DMS153 (cell line): ENCODE data around the gene HSD17B14.
A peak's percentile ranks its signal among the peaks of the same experiment; 100 is the strongest.

ENCODE experiments used
- DNase-seq: peaks from one replicate; lab custom pipeline; 2025; lab: John Stamatoyannopoulos, UW

Gene HSD17B14

DNA sequence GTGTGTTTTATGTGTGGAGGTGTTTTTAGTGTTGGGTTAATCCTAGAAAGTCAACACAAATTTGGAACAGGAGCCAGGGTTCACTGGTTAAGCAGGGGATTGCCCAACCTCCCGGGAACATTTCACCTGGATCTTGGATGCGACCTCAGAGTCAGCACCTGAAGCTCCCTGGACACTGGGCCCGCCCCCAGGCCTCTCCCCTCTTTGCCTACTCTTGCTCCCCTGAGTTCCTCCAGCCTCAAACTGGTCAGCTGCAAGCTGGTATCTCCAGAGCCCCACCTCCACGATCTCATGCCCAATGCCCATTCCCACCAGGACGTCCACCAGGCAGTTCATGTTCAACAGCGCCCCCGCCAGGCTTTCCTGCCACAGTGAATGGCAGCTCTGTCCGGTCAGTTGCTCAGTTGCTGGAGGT, 9.7 kb downstream of the HSD17B14 start:
- no peak for DNase-seq

DNA sequence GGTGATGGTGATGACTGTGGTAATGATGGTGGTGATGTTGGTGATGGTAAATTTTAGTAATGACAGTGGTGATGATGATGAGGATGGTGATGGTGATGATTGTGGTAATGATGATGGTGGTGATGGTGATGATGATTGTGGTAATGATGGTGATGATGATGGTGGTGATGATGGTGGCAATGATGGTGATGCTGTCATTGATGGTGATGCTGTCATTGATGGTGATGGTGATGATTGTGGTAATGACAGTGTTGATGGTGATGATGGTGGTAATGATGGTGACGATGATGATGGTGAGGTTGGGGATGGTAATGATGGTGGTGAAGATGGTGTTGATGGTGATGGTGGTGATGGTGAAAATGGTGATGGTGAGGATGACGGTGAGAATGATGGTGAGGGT, 13.8 kb downstream of the HSD17B14 start:
- DNase-seq: no peak

DNA sequence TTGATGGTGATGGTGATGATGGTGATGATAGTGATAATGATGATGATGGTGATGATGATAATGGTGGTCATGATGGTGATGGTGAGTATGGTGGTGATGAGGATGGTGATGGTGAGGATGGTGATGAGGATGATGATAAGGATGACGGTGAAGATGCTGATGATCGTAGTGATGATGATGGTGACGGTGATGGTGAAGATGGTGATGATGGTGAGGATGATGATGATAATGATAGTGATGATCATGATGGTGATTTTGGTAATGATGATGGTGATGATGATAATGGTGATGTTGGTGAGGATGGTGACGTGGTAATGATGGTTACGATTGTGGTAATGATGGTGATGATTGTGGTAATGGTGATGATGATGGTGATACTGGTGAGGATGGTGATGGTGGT, 14.7 kb downstream of the HSD17B14 start:
- DNase-seq: no peak

DNA sequence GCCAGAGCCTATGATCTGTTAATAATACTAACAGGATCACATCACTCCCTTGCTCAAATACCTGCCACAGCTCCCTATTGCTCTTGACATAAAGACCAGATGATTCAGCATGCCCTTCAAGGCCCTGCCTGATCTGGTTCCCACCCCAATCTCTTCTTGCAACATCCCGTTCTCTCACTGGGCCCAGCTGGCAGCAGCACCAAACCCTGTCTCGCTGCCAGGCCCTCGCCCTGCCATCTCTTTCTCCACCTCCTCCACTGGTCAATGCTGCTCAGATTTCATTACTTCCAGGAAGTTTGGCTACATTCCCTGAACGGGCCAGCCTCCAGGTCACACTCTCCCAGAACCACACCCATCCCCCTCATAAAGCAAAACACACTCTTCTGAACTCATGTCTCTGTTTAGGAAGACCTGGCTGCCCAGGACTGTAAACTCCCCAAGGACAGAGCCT, 16.9 kb downstream of the HSD17B14 start:
- DNase-seq: peak; percentile 74

DNA sequence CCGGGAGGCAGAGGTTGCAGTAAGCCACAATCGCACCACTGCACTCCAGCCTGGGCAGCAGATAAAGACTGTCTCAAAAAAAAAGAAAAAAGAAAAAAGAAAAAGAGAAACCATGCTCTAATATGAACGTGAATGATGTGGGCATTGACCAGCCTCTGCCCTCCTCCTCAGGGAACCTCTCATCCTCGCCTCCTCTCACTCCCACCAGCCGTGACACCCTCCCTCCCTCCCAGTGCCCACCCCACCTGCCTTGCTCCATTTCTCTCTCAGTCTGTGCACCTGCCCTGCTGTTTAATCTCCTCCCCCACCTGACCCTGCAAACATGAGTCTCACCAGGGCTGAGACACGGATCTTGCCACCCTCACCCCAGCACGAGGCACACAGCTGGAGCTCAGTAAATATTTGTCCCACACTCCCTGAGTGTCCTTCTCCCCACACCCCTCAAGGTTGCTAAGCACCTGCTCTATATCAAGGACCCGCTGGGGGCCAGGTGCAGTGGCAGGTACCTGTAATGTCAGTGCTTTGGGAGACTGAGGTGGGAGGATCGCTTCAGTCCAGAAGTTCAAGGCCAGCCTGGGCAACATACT, 18.0 kb downstream of the HSD17B14 start:
- DNase-seq: peak; percentile 96

DNA sequence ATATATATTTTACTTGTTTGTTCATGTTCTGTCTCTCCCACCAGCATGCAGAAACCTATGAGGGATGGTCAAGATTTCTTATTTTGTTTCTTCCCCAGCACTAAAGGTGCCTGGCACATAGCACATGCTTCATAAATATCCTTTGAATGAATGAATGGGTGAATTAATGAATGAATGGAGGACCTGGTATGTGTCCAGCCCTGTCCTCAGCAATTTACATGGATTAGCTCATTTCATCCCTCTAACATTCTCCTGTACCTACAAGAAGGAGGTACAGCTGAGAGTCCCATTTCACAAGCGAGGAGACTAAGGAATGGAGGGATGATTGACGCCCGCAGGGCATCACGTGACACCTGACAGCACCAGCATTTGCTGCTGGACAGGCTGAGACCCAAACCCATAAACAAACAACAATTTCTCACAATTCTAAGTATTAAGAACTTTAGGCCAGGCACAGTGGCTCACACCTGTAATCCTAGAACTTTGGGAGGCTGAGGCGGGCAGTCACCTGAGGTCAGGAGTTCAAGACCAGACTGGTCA, 18.6 kb downstream of the HSD17B14 start:
- no peak for DNase-seq

DNA sequence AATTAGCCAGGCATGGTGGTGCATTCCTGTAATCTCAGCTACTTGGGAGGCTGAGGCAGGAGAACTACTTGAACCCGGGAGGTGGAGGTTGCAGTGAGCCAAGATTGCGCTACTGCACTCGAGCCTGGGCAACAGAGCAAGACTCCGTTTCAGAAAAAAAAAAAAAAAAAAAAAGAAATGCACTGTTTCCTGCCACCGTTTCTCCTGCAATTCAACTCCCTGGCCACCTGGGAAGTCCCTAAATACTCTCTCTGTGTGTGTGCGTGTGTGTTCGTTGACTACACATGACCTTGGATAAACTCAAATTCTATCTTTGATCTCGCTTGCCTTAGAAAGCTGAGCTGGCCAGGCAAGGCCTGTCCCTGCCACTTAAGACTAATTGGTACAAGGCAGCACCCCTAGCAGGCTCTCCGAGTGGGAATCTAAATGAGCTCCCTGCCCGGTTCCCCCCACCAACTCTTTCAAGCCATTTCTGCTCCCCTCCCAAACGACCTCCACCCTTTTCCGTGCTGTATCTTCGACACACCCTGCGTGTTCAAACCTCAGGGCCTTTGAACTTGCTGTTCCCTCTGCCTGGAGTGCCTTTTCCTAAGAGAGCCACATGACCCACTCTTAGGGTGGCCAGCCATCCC, 20.3 kb downstream of the HSD17B14 start:
- DNase-seq: peak; percentile 76

DNA sequence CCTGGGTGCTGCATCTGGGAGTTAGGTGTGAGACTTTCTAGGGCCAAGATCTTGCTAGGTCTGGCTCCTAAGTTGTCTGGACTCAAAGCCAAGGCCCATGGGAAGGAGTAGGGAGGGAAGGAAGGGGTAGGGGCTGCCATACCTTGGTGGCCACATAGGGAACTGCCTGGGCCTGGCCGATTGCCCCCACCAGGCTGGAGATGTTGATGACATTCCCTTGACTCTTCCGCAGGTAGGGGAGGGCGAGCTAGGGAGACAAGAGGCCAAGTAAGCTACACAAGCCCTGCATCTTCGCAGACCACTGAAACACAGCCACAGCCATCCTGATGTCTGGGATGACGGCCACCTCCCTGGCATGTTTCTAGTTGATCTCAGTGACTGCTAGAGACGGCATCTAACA, 21.4 kb downstream of the HSD17B14 start:
- DNase-seq: no peak

DNA sequence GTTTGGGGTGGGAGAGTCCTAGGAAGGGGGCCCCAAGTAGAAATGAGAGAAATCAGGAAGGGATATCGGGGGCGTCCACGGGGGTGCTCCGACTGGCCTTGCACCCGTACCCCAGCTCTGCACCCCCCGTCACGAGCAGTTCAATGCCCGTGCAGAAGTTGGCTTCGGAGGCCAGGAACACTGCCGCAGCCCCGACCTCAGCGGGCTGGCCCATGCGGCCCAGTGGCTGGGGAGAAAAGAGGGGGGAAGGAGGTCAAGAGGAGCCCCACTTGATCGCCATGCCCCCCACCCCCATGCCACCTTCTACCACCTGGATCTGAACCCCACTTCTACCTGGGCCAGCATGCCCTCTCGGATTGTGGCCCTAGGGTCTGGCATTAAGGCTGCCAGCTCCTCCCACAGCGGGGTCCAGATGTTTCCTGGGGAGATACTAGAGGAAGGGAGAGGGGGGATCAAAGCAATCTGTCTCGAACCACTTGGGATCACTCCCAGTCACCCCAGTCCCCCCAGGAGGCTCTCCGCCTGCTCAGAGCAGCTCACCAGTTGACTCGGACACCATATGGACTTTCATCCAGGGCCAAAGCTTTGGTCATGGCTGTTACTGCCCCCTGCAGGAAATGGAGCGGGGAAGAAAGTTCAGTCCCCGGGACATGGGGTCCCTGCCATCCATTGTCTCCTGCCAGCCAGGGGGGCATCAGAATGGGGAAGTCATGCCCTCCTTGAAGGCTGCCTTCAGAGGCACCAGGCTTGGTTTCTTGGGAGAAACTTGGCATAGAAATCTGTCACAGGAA, 23.0 kb downstream of the HSD17B14 start:
- no peak for DNase-seq

DNA sequence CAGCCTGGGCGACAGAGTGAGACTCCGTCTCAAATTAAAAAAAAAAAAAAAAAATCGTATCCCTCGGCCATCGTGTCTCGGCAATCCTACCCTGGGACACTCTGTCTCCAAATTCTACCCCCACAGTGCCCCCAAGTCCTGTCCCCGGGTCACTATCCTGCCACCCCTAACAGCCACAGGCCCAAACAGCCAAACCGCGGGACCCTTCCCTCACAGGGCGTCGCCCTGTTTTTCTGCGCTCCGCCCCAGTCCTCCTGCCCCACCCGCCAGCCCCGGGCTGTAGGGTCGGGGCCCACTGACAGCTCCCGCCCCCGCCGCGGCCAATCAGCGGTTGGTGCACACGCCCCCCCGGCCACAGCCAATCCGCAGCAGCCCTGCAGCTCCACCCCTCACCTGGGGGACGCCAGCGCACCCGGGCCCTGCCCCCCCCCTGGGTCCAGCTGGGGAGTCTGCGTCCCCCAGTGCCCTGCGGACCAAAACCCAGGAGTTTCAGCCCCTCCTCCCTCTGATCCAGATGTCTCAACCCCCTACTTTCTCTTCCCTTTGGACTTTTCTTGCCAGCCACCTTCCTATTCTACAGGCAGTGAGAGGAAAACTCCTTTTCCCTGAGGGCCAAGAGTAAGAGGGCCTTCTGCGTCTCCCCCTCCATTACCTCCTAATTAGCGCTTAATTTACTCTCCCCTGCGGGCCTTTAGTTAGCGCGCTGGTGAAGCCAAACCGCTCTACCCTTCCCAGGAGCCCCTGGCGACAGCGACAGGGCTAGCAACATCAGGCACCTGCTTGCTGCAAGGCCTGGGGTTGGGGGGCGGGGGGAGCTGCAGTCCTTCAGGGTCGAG, 24.0 kb downstream of the HSD17B14 start:
- peak; percentile 79 for DNase-seq

DNA sequence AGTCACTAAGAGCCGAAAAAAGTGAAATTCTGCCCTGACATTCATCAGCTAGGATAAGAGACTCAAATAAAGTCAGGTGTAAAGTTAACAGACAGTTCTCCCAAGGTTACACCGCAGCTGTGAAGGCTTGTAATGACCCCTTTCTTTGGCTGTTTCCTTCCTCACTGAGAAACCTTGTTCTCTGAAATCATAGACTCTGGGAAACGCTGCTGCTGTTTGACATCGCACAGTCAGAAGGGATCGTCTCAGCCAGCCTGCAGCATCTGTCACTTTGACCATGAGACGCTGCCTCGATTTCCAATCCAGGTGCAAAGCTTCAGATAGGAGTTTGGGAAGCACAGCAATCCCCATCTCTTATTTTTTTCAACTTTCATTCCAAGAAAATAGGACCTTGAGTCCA, 26.1 kb downstream of the HSD17B14 start:
- DNase-seq: no peak

DNA sequence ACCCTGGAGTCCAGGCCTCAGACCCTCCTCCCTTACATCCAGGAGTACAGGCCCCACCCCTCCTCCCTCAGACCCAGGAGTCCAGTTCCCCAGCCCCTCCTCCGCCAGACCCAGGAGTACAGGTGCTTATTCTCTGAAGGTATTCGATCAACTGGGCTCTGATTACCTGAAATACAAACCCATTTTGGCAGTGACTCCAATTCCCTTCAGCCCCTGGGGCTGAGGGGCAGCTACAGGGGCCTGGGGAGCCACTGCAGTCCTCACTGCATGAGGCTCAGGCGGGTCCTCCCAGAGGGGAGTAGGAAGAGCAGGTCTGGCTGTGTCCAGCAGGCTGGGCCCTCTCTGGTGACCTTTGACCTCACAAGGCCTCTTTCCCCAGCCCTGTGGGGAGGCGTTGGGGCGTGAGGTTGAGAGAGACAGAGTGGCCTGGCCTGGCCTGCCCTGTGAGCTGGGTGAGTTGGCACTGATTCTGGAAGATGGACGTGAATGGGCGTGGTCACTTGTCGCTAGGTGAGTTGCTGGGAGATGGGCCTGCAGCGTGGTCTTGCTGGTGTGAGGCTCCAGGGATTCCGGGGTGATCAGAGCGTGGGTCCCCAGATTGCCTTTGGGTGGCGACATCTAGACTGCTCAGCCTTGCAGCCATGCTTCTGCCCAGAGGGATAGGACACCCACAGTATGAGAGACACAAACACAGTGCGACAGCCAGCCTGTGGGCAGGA, 28.5 kb downstream of the HSD17B14 start:
- no peak for DNase-seq

DNA sequence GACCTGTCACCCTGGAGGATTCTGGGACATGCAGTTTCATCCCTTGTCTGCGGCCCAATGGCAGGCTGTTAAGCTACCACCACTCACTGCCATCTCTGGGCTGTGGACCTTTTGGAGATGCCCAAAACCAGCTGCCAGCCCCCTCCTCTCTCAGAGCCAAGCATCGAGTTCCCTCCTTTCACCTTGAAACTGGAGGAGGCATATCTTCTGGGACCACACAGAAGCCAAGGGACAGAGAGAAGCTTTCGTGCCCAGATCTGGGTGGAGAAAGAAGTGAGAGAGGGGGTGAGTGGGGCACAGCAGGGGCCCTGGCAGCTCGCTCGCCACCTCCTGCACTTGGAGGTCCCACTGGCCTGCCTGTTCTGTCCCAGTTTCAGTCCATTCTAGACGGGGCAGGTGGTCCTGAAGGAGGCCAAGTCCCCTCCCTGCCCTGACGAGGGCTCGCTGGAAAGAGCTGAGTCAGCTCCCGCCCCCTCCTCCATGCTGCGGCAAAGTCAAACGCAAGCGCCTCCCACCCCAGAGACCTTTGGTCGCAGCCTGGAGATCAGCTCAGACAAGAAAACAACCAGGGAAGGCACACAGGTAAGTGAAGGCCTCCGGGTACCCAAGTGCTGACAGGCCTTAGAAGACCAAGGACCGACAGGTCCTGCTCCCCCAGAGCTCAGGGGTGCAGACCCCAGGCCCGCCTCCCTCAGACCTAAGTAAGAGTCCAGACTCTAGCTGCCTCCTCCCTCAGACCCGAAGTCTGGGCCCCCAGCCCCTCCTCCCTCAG, 29.3 kb downstream of the HSD17B14 start:
- DNase-seq: no peak

DNA sequence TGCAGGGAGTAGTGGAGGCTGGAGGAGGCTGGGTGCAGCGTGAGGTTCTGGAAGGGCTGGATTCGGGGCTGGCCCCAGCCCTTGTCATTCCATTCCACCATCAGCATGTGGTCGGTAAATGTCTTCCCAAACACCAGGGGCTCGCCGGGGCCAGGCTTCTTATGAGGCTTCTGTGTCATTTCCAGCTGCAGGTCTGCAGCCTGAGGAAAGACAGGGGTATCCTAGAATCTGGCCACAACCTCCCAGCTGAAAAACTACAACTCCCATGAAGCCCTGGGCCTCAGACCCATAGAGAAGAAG, 29.8 kb downstream of the HSD17B14 start:
- DNase-seq: no peak

DNA sequence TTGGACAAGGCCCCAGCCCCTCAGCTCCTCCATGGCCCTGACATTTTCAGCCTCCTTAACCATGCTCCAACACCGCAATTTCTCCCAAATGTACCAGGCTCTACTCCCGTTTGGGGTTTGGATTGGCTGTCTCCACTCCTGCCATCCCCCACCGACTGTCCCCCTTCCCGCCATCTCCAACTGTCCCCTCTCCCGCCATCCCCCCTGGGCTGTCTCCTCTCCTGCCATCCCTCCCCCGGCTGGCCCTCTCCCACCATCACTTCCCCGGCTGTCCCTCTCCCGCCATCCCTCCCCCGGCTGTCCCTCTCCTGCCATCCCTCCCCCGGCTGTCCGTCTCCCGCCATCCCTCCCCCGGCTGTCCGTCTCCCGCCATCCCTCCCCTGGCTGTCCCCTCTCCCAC, 30.8 kb downstream of the HSD17B14 start:
- no peak for DNase-seq

DNA sequence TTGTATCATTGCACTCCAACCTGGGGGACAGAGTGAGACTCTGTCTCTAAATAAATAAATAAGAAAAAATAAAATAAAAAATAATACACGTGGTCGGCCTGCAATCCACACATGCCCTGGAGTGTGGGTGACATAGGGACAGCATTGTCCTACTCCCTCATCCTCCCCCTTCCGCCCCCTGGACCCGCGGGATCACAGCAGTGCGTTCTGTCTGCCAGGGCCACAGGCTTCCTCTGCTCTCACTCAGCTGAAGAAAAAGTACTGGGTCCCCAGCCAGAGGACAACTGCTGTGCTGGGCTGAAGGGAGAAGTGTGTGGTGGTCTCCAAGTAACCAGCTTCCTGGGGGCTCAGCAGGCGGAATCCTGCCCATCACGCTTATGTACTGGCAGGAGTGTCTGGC, 31.8 kb downstream of the HSD17B14 start:
- DNase-seq: no peak

DNA sequence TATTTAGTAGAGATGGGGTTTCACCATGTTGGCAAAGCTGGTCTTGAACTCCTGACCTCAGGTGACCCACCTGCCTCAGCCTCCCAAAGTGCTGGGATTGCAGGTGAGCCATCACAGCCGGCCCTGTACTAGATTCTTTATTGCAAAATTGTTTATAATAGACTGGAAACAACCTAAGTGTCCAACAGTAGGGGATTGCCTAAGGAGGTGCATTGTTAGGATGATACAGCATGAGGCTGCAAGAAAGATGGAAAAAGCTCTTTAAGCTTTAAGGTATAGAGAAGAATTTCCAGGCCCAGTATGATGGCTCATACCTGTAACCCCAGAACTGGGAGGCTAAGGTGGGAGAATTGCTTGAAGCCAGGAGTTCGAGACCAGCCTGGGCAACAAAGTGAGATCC, 33.7 kb downstream of the HSD17B14 start:
- no peak for DNase-seq

DNA sequence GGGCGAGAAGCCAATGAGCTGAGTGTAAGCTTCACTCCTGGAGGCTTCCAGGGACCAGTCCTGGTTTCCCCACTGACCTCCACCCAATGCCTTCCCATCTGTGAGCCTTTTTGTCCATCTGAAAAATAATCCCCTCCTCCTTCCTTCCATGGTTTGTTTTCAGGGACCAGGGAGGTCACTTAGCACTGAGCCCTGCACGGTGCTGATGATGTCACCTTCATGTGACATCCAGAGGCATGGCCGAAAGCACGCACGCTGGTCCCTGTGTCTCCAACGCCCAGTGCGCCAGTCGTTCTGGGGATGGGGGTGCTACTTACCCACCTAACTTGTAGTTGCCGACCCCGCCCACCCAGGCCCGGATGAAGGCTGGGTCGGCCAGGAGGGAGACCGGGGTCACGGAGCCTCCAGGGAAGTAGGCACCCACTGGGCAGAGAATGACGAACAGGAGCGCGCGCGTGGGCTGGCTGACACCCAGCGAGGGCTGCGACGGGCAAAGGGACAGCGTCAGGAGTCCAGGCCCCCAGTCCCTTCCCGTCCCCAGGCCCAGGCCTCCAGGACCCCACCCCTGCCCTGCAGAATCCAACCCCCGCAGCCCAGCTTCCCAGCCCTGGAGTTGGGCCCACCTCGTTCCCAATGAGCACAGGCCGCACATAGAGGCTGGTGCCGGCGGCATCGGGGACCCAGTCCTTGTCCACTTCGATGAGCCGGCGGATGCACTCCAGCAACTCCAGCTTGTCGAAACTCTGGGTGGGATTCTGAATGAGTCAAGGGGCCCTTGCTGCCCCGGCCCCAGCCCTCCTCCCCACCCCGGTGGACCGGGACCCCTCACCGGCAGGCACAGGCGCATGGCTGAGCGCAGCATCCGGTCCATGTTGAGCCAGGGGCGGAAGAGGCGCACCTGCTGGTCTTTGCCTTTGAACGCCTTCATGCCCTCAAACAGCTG, 36.7 kb downstream of the HSD17B14 start:
- DNase-seq: no peak

DNA sequence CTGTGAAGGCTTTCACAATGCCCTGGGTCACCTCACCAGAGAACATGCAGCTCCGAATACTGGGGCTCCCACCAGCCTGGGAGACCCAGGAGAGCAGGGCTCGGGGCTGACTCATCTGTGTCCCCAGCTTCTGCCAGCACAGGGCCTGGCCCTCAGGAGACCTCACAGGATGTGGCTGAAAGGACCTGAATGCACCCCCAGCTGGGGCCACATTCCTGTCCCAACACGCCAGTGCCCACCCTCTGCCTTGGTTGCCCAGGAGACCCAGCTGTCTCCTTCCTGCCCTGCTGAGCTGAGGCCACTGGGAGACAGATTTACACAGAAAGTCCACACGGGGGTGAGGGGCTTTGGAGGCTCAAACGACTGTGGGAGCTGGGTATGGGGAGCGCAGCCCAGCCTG, 37.4 kb downstream of the HSD17B14 start:
- DNase-seq: no peak

DNA sequence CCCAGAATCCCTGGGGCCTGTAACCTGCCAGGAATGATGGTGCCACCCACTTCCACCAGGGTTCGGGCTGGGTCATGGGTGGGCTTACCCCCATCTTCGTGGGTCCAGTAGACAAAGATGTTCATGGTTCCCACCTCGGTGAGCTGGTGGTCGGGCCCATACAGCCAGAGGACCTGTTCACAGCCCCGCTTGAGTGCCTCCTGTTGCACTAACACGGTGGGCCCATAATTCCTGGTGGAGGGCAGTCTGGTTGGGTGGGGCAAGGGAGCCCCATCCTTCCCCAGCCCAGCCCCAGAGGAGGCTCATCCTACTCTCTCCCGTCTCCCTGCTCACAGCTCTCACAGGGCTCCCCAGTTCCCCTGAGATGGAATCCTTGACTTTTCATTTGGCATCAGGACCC, 39.2 kb downstream of the HSD17B14 start:
- no peak for DNase-seq
